ENCODE data around the gene SH2B2. TPM values are rescaled to one million over a fixed set of nuclear protein-coding genes. Genes with fewer than 3 reads are reported as not detected.

Gene SH2B2
- total RNA-seq (0.25 and 0.73 TPM in 2 replicates), polyA plus RNA-seq (0.69 and 1.1 TPM in 2 replicates), polyA minus RNA-seq (0.17 TPM in 1 of 2 replicates, not detected in the other), Bru-seq, nascent RNA (percentile 19 among the genes with signal in this experiment), BruChase-seq, experiment 1, labeled RNA remaining after a 6-hour chase (percentile 34 among the genes with signal in this experiment), BruChase-seq, experiment 2, labeled RNA remaining after a 2-hour chase (percentile 25 among the genes with signal in this experiment)
- 0.35 and 0.51 TPM in 2 replicates for polyA plus RNA-seq (2011; cell fraction: cytosol; rRNA removed)
- polyA plus RNA-seq (2011; cell fraction: nucleus; rRNA removed): 0.28 and 0.62 TPM in 2 replicates
- 0.95 and 1.0 TPM in 2 replicates for polyA plus RNA-seq (2012)
- 3.5 TPM for polyA minus RNA-seq (2011; cell fraction: cytosol; rRNA and poly(A)+ RNA removed)
- 0.19 and 0.82 TPM in 2 replicates for polyA minus RNA-seq (2011; cell fraction: nucleus; rRNA and poly(A)+ RNA removed)
- long read RNA-seq, partial matches to known transcripts: 0 of 3 reads
- long read RNA-seq, other reads (novel, unspliced or antisense): 3 of 3 reads

DNA sequence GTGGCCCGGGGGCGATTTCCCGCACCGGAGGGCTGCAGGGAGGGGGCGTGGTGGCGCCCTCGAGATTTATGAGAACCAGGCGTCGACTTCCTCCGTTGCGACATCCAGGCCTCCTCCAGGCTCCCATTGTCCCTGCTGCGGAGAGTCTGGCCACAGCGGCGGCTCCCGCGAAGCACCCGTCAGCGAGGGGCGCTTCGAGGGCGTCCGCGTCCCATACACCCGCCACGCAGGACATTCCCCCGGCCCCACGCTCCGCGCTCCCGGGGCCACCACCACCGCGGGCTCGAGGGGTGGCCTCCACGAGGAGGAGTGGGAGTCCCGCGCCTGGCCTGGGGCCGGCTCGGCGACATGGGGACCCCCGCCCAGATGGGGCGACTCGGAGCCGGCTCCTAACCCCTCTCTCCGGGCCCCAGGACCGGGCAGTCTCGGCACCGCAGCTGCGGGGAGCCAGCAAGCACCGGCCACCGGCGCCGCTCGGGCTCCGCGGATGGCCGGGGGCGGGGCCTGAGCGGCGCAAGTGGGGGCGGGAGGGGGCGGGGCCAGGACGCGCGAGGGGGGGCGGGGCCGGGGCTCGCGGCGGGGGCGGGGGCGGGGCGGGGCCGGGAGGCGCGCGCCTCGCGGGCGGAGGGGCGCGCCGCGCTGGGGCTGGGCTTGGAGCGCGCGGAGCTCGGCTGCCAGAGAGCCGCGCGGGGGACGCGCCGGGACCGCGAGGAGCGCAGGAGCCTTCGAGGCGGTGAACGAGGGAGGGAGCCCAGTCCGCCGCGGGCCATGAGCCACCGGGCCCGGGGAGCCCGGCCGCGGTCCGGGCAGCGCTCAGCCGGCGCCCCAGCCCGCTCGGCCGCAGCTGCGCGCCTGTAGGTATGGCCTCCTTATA, at the start of gene SH2B2:
Gene SH2B2, plus strand, starts transcription at position 632 of the 874 bp plus-strand sequence. CDS start 13,683 bp downstream, outside the sequence.
- peak within 1 kb of the TSS; percentile 63 for H3K9ac ChIP-seq (replicated peaks; ENCODE audit: extremely low read depth, insufficient read depth, low read length)
- CTCF ChIA-PET: interaction anchor here (1.3 kb wide), 1 partner anchor 14 kb away, joined by 3 read pairs; no protein-coding TSS in a partner anchor
- no peaks in the 10 kb centered on the region for H3K9me3 ChIP-seq (replicated peaks; ENCODE audit: control insufficient read depth, insufficient read depth, low read length)
- POLR2A ChIA-PET: no interaction called here
- peak; percentile 44 for DNase-seq (ENCODE audit: low read depth, low spot score)
- H4K20me1 ChIP-seq (replicated peaks; ENCODE audit: control insufficient read depth, extremely low read depth, insufficient read depth, low read length): no peaks in the 10 kb centered on the region
- H3K9me1 ChIP-seq (replicated peaks; ENCODE audit: control insufficient read depth, extremely low read depth, insufficient read depth, low read length): no peaks in the 10 kb centered on the region
- intact Hi-C loops (cut with micrococcal nuclease): no loop called here
- no peaks in the 10 kb centered on the region for H3K36me3 ChIP-seq (ENCODE audit: control insufficient read depth in 2 of 2, extremely low read depth in 1 of 2, insufficient read depth in 2 of 2, low read length in 2 of 2)
- FAIRE-seq: peak; percentile 52
- H3K4me3 ChIP-seq (replicated peaks in 1 of 3; ENCODE audit: insufficient read depth in 1 of 3, low read depth in 1 of 3, low read length in 3 of 3): peak within 1 kb of the TSS; percentile 44 to 75 (median 72)
- peak within 1 kb of the TSS; percentile 75 for H3K4me2 ChIP-seq (ENCODE audit: insufficient read depth, low read length)
- TF ChIP-seq EZH2 (IDR thresholded peaks at IDR 0.05; ENCODE audit: borderline replicate concordance, low read depth, low read length, severe bottlenecking) (no peak), POLR2AphosphoS5 (IDR thresholded peaks at IDR 0.05; ENCODE audit: insufficient read depth, low read depth, low read length) (peak; percentile 30), MYC (IDR thresholded peaks at IDR 0.05; ENCODE audit: low read depth, low read length) (no peak)
- H3K4me1 ChIP-seq (ENCODE audit: control insufficient read depth, extremely low read depth, insufficient read depth, low read length): peaks cover 10% of the 10 kb centered on the region
- no TSS peak for BruUV-seq (replicated peaks)
- H3K27me3 ChIP-seq (ENCODE audit: control insufficient read depth in 2 of 2, insufficient read depth in 2 of 2, low read length in 2 of 2): peaks cover 0 to 5% of the 10 kb centered on the region in 2 experiments
- peak within 1 kb of the TSS; percentile 96 for H2AFZ ChIP-seq (ENCODE audit: low read depth, low read length)
- dilution Hi-C loops (cut with MboI; ENCODE audit: extremely low pct_ligation_motif_present, low sequenced_read_pairs): no loop called here
- peak within 1 kb of the TSS; percentile 2 for H3K27ac ChIP-seq (ENCODE audit: insufficient read depth, low read depth, low read length)
- no peaks in the 10 kb centered on the region for H3K79me2 ChIP-seq (ENCODE audit: control insufficient read depth, insufficient read depth, low read length)

All from endothelial cell of umbilical vein (primary cell).